Activated T-helper 9 cell treated with anti-CD3 and anti-CD28 coated beads, Interleukin-2, amount 50 U/mL, for 16 hours (primary cell): ENCODE results near the gene TREML1.
A peak's percentile ranks its signal among the peaks of the same experiment; 100 is the strongest.
"Not testable (repeated sequence)": the region's sequence is repeated elsewhere in the genome, so short reads cannot be mapped to it uniquely, and the experiment has no call there.

Experiments
- DNase-seq: peaks from one replicate; pipeline ENCODE4 v3.0.0-alpha.2; 2020; ENCODE audit warnings: low read depth

The TREML1 gene

GRCh38 chr6:41153992-41154625 is at the start of gene TREML1:
Gene TREML1, minus strand, starts transcription at chr6:41154347. Its CDS starts 59 bp downstream, at chr6:41154288.
- no peak for DNase-seq

DNA sequence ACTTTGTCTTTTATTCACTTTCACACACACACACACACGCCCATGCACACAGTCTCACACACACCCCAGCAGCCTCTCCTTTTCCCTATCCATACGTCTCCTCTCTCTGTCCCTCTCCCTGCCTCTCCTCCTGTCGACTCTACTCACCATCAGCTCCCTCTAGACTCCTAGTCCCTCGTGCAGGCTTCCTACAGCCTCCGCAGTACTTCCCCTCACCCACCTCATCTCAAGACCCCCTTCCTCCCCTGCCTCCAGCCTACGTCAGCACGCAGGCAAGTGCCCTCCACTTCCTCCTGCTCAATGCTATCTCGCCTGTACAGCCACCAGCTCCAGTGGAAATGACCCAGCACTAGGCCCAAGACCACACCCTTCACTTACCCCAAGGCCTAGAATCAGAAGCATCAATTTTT is 47.6 kb upstream of the TREML1 start:
- no peak for DNase-seq

DNA sequence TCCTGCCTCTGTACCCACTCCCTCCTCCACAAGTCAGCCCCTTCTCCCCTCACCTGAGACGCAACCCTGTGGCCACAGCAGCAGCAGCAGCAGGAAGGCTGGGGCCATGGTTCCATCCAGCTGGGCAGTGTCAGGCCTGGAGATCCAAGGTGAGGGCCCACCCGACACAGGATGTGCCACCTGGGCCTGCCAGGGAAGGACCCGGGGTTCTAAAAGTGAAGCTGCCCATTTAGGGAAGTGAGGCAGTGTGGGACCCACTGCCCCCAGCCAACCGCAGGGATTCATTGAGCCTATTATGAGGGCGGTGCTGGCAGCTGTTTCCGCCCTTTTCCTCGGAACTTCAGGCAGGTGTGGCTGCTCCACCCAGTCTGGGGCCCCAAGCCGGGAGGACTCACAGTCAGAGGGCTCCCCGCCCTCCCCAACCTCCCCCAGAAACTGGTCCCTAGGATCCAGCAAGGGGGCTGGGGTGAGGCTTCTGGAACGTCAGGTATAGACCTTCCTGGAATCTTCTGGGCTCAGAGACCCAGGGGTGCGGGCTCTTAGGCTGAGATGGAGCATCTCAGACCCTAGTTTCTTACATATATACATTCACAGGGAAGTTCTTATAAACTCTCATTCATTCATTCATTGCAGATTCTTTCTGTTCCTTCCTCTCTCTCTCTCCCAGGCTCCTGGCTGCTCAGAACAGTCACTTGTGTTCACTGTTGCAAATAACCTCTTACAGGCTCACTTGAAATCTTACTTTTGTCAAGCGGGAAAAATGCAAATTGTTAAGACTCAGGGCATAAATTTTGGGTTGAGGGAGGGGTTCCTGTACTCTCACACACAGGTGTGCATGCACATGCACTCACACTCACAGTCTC is 47.0 kb upstream of the TREML1 start, which contains the start of gene TREML2:
Gene TREML2 (minus strand): TSS at position 249 of the 863 bp plus-strand sequence. CDS start 141 bp downstream, at position 108.
- no peak for DNase-seq

GRCh38 chr6:41200296-41200900 is 46.3 kb upstream of the TREML1 start:
- peak; percentile 29 for DNase-seq

GRCh38 chr6:41199552-41200246 is 45.6 kb upstream of the TREML1 start:
- DNase-seq = no peak

GRCh38 chr6:41197234-41197633 is 43.1 kb upstream of the TREML1 start:
- no peak for DNase-seq

- DNase-seq = no peak
Measured at GRCh38 chr6:41194386-41194785, 40.2 kb upstream of the TREML1 start.

DNA sequence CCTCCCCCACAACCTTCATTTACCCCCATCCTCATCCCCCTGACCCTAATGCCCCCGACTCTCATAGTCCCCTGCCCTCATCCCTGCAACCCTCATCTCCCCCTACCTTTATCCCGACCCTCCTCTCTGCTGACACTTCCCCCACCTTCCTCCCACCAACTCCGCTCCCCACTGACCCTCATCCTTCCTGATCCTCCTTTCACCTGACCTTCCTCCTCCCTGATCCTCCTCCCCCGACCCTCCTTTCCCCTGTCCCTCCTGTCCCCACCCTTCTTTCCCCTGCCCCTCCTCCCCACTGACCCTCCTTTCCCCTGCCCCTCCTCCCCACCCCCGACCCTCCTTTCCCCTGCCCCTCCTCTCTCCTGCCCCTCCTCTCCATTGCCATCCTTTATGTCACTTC is 39.7 kb upstream of the TREML1 start:
- DNase-seq = no peak

GRCh38 chr6:41193171-41193734 is 39.1 kb upstream of the TREML1 start:
- DNase-seq = no peak

DNA sequence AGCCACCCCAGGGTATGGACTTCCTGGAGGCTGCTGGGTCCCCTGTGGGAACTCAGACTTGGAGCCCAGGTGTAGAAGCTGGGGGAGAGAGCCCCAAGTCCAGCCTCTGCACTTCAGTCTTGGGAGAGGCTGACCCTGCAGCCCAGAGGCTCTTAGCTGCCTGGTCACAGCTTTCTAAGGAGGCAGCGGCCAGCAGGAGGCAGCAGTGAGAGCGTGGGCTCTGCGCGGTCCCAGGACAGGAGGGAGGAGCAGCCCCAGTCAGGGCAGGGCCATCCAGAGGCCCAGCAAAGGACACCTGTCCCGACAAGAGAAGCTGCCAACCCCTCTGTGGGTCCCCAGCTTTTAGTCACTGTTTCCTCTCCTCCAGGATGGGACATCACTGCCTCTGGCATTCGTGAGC is 37.4 kb upstream of the TREML1 start:
- peak; percentile 21 for DNase-seq

DNA sequence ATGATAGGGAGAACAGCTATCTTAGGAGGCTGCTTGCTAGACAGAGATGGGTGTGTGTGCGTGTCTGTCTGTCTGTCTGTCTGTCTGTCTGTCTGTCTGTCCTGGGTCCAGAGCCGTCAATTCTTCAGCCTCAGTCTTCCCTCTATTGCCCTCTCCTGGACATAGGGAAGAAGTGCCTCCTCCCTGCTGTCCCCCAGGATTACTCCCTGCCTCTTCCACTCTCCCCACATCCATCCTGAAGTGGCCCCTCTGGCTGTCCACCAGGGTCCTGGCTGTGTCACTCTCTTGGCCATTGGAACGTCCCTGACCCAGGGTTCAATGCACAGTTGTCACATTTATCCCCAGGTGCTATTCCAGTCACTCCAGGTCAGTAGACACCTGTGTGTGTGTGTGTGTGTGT is 36.6 kb upstream of the TREML1 start:
- no peak for DNase-seq

DNA sequence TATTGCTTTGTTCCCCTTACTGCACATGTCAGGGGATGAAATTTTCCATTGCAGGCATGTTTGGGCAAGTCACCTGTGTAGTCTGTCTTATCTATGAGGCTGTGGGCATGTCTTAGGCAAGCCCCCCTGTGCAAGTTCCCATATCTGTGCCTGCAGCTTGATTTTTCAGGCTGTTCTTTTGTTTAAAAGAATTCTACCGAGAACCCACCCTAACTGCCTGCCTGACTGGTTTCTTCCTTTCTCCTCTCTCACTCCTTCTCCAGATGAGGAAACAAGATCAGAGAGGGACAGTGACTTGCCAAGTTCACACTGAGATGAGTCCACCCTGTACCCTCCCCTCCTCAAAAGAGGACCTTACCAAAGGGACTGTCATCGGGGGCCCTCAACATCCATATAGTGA is 35.8 kb upstream of the TREML1 start:
- DNase-seq = no peak

- not testable (repeated sequence) for DNase-seq
Measured at GRCh38 chr6:41189046-41189445, 34.9 kb upstream of the TREML1 start.

DNA sequence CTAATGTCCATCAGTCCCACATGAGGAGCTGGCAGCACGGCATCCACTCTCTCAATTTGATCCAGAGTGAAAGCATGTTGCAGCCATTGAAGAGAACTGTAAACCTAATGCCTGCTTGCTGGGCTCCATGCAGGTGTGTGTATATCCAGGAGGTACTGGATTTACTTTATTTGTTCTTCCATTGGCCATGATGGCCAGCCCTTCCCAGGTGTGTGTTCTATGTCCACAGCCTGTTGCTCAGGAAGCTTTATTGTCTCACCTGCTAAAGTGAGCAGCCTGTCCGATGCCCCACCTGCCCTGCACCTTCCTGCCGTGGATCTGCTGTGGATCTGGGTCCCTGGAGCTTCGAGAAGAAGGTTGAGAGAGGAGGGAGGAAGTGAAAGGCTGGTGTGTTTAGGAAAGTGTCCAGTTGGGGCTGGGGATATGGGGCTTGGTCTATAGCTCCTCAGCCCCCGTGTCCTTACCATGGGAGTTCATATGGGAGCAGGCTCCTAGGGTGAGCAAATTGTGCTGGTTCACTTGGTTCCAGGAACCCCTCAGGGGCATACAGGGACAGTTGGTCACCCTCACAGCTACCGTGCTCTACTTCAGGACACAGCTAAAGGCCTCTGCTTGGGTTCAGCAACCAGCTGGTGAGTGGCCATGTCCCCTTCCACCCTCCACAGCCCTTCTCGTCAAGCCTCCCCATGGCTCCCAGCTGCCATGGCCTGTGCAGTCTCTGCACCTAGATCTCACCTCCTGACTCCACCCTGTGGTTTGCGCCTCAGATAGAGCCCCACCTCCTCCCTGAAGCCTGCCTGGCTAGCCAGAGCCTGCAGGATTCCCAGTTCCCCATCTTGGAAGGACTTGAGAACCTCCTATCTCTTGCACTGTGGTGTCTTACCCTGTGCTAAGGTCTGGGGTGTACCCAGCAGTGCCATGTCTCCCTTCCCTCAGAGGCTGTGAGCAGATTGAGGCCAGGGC is 34.1 kb upstream of the TREML1 start:
- DNase-seq = no peak

GRCh38 chr6:41186031-41186562 is 31.9 kb upstream of the TREML1 start:
- DNase-seq = no peak

DNA sequence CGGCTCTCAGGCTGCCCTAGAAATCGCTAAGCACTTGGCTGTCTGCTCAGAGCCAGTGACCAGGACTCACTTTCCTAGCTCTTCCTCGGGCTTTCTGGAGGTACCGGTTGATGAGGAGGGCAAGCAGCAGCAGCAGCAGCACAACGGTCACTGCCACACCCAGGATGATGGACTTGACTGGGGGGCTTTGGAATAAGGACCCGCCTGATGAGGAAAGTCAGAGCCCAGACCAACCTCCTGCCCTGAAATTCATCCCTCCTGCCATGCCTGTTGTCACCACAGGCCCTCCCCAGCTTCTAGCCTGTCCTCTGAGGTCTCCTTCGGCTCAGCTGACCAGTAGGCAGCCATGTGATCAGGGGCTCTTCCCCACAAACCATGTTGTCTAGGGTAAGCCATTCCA is 30.6 kb upstream of the TREML1 start:
- no peak for DNase-seq

DNA sequence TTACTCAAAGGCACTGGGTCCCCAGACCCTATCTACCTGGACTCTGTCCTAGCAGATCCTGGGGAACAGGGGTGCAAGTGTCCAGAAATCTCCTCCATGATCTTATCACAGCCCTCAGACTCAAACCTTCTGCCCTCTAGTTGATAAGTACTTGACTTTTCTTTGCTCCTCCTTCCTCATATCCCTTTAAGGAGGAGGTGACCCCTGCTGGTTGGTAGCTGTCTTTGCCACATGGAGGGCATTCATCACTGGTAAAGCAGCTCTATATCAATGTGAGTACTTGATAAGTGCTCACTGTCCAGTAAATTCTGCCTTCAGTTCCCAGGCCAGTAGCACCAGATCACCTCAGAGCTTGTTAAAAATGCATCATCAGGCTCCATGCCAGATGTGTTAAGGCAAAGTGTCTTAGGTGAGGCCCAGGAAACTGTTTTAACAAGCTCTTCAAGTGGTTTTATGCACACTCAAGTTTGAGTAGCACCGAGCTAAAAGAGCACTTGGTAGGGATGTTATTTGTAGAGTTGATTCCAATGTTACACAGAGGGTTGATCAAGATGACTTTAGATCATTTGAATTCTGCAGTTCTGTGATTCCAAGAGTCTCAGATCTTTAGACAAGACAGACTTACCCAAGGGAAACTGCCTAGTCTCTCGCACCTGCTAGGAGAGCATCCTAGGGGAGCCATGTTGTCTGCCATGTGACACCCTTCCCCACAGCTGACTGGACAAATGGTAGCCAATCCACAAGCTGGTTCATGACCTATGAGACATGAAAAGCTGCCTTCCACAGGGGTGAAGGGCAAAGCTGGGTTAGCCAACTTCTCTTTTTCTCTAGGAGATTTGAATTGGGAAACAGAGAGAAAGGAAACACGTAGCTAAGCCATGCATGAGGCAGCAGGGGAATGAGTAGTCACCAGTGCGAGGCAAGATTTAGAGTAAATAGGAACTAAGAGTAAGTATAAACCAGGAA is 28.2 kb upstream of the TREML1 start:
- no peak for DNase-seq

DNA sequence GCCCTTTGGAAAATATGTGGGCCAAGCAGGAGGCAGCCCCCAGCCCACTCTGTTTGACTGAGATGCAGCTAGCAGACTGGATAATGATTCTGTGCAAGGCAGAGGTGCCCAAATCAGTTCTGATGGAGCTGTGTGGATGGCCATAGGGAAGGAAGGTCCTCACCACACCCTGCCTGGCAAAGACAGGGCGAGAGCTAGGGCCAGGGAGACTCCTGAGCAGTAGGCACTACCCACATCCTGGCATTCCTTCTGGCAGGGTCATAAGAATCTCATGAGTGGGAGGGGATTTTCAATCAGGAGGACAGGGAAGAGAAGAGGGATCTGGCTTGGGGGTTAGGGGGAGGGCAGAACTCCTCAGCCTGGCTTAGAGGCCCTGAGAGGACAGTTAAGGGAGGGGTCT is 27.4 kb upstream of the TREML1 start:
- no peak for DNase-seq

- no peak for DNase-seq
Measured at GRCh38 chr6:41179163-41179562, 25.0 kb upstream of the TREML1 start.
